HL-60/S4 treated with phorbol 12-myristate 13-acetate at 8.2 ng/mL for 4 days and 3 days (cell line): ENCODE measurements around the gene THAP8.
"Not testable (repeated sequence)": the region's sequence is repeated elsewhere in the genome, so short reads cannot be mapped to it uniquely, and the experiment has no call there.

Experiments used
- in situ Hi-C: fragments of 300-500 bp; cut with MboI; formaldehyde crosslinking; loops from 2 replicates; pipeline ENCODE4 v1.15.0; 2022; ENCODE audit warnings: low sequenced_read_pairs

THAP8 gene

DNA sequence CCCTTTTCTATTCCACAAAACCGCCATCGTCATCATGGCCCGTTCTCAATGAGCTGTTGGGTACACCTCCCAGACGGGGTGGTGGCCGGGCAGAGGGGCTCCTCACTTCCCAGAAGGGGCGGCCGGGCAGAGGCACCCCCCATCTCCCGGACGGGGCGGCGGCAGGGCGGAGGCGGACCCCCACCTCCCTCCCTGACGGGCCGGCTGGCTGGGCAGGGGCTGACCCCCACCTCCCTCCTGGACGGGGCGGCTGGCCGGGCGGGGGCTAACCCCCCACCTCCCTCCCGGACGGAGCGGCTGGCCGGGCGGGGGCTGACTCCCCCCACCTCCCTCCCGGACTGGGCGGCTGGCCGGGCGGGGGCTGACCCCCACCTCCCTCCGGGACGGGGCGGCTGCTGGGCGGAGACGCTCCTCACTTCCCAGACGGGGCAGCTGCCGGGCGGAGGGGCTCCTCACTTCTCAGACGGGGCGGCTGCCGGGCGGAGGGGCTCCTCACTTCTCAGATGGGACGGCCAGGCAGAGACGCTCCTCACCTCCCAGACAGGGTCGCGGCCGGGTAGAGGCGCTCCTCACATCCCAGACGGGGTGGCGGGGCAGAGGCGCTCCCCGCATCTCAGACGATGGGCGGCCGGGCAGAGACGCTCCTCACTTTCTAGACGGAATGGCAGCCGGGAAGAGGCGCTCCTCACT is 14.9 kb upstream of the THAP8 start:
- in situ Hi-C loops: not testable (repeated sequence)

DNA sequence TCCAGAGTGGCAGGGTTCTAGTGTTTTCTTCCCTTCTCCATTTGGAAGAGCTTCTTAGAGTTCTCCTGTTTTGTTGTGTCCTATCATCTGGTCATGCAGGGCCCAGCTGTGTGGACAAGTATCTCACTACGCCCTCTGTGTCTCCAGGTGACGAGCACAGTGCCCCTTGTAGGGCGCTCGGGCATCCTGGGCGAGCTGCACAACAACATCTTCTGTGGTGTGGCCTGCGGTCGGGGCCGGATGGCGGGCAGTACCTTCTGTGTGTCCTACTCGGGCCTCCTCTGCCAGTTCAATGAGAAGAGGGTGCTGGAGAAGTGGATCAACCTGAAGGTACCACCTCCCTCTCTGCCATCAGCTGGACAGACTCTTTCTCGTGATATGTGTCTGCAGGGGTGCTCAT is 13.6 kb upstream of the THAP8 start:
- in situ Hi-C loops: no loop called here

- in situ Hi-C loops: no loop called here
These were observed 10.7 kb upstream of the THAP8 start for GRCh38 chr19:36064826-36065225.

DNA sequence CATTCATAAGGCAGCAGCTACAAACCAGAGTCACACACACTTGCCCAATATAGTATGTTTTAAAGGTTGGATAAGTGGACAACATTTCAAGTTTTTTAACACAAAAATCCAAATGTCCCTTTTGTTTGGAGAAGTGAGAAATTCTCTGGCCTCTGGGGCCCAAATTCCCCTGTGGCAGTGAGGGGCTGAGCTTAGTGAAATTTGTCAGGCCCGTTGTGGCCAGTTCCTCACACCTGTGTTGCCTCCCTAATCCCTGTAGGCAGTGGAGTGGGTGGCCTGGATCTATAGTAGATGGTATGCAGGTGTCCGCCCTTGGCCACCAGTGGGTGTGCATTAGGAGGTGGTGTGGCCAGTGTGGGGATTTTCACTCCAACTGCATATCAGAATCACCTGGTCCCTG is 7.3 kb upstream of the THAP8 start:
- in situ Hi-C loops: no loop called here

- in situ Hi-C loops: no loop called here
These were observed 6.3 kb upstream of the THAP8 start for GRCh38 chr19:36060430-36060829.

- in situ Hi-C loops: no loop called here
These were observed 5.3 kb upstream of the THAP8 start for GRCh38 chr19:36059180-36059910.

DNA sequence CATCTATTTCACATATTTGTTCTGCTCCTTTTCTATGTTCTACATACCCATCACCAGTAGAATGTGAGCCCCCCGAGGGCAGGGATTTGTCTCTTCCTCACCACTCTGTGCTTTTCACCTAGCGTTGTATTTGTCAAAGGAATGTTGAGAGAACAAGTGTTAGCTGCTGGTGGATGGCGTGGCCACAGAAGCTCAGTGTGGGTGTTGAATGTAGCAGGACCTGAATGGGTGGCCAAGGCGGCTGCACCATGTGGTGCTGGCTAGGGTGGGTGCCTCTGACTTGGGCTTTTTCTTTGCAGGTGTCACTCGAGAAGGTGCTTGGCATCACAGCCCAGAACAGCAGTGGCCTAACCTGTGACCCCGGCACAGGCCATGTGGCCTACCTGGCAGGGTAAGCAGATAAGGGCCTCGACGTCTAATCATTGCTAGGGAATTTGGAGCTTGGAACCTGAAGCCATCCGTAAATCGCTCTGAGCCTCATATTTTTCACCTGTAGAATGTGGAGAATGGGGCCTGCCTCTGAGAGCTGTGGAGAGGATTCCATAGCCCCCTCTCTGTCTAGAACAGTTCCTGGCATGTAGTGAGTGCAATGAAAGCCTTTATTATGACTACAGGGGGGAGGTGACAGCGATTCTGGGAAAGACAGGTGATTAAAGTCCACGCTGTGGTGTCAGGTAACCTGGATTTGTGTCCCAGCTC is 4.5 kb upstream of the THAP8 start:
- in situ Hi-C loops: no loop called here

DNA sequence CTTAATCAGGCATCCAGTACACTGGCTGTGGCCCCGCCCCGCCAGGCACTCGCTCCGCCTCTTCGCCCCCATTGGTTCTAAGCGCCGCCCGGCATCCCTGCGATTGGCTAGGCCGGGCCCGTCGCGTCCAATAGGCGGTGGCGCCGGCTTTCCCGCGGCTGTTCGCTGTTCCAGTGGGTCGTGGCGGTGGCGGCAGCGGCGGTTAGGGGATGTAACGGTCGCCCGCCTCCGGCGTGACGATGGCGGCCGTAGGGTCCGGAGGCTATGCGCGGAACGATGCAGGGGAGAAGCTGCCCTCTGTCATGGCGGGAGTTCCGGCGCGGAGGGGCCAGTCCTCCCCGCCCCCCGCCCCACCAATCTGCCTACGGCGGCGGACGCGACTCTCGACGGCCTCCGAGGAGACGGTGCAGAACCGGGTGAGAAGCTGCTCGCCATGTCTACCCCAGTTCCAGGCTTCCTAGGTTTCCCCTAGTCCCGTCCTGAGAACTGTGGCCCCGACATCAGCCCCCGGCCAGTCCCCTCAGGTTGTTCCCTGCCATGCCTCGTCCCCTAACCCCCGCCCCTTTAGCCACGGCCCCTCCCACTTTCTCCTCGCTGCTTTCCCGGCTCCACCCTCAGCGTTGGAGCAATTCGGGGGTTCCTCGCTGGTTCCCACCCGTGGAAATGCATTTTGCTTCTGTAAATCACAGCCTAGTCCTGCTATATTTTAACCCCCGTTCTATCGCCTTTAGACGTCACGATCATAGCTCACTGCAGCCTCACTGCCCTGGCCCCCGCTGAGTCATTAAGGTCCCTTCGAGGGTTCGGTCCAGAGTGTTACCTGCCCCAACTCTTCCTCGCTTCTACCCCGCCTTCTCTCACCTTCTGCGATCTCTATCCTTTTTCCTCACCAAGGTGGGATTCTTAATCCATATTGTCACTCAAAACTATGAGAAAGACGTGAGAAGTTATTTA is 925 bp upstream of the THAP8 start, which contains the start of gene WDR62:
Gene WDR62 (plus strand): TSS at position 165 of the 954 bp plus-strand sequence. CDS start 75 bp downstream, at position 240.
- in situ Hi-C loops: no loop called here

GRCh38 chr19:36051637-36052036 is 2.4 kb downstream of the THAP8 start:
- in situ Hi-C loops: no loop called here

- in situ Hi-C loops: no loop called here
These were observed 2.8 kb downstream of the THAP8 start for GRCh38 chr19:36051236-36051635.

DNA sequence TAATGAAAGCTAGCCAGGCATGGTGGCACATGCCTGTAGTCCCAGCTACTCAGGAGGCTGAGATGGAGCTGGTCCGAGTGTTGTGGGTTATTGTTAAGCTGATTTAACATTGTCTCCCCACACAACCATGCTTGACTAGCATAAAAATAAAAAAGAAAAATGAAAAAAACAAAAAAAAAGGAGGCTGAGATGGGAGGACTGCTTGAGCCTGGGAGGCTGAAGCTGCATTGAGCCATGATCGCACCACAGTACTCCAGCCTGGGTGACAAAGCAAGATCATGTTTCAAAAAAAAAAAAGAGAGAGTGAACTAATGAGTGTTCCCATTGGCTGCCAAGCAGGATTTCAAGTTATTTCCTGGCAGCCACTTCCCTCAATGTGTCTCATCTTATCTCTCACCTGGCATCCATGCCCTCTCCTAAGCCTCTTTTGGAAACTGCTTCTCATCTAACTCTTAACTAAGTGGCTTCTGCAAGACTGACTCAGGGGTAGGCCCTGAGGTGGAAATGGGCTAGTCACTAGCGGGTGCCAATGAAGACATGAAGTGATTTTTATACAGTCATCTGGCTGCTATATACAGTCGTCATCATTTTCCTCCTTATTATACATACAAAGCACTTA is 4.9 kb downstream of the THAP8 start:
- in situ Hi-C loops: no loop called here

GRCh38 chr19:36047835-36048234 is 6.2 kb downstream of the THAP8 start:
- in situ Hi-C loops: no loop called here

GRCh38 chr19:36046443-36047050 is 7.5 kb downstream of the THAP8 start:
- in situ Hi-C loops: no loop called here

DNA sequence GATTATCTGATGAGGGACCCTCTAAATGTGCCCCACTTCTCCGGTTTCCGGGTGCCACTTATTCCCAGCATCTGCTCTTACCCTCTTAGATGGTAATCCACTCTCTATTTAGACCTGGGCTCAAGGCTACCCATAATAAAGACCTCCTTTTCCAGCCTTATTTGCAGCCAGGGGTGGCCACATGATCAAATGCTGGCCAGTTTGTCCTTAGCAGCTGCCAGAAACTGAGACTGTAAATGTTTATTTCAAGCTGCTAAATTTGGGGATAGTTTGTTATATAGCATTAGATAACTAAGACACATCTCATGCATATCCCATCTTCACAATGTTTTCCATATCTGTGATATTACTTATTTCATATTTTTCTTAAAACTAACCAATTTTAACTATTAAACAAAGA is 10.1 kb downstream of the THAP8 start:
- in situ Hi-C loops: no loop called here

DNA sequence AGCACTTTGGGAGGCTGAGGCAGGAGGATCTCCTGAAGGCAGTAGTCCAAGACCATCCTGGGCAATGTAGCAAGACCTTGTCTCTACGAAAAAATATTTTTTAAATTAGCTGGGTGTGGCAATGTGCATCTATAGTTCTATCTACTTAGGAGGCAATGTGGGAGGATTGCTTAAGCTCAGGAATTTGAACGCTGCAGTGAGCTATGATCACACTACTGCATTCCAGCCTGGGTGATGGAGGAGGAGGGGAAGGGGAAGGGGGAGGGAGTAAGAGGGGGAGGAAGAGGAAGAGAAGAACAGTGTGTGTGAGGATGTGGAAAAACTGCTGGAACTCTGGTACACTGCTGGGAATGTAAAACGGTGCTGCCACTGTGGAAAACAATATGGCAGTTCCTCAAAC is 12.3 kb downstream of the THAP8 start:
- in situ Hi-C loops: no loop called here

- in situ Hi-C loops: not testable (repeated sequence)
These were observed 13.0 kb downstream of the THAP8 start for GRCh38 chr19:36041092-36041491.

- in situ Hi-C loops: no loop called here
These were observed 13.6 kb downstream of the THAP8 start for GRCh38 chr19:36040495-36040894.

DNA sequence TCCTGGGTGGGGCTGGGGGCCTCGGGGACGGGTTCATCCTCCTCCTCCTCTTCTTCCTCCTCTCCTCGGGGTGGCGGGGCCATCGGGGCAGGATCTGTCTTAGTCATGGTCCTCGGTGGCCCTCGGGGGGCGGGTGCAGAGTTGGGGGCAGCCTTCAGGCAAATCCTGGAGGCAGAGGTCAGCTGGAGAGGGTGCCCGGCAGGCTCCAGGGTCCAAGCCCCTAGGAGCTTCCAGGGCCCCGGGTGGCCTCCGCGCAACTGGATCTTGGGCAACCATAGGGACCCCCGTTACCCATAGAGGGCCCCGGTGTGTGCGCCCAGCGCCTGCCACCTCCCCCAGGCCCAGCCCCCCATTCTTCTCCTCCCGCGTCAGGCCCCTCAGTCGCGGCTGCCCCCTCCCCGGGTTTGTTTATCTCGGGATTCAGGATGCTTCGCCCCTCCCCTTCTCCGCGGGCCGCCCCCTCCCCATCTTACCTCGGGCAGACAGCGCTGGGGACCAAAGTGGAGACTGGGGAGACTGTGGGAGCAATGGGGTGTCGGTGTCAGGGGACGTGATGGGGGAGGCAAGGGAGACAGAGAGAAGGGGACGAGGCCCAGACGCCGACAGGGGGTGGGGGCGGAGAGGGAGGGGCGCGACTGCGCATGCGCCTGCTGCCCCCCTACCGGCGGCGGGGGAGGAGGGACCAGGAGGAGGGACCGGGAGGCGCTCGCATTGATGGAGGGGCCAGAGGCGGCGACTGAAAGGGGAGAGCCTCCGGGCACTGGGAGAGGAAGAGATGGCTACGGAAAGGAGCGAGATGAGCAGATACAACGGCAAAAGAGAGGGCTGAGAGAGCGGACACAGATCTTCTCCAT is 21.6 kb downstream of the THAP8 start, which contains the start of gene CLIP3:
Gene CLIP3 (minus strand): TSS at position 623 of the 854 bp plus-strand sequence. CDS start 516 bp downstream, at position 107.
- in situ Hi-C loops: no loop called here

DNA sequence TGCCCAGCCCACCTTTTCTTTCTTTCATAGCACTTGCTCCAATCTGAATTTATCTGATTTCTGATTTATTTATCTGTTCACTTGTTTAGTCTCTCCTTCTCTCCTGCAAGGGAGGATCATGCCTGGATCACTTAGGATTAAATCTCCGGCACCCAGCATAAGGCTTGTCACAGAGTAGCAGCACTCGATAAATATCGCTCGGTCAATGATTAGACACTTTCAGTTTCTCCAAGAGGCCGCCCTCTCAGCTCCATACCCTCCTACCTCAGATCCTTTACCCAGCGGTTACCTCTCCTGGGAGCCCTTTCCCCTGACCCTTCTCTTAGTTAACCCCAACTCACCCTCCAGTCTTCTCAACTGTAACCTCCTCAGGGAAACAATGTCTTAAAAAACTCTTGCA is 22.8 kb downstream of the THAP8 start:
- in situ Hi-C loops: no loop called here
